SK-N-SH (cell line): ENCODE results near the gene UBE2E3. TPM values are rescaled to one million over a fixed set of nuclear protein-coding genes. Genes with fewer than 3 reads are reported as not detected.

Experiments used
- CTCF ChIA-PET: fragments of 300-600, 350-600 bp; formaldehyde crosslinking; extraction: SDS; loops from one replicate; lab custom pipeline; 2021; lab: Yijun Ruan, JAX
- POLR2A ChIA-PET: fragments of 350-600 bp; sonication (Branson Sonifier 250); formaldehyde crosslinking; extraction: SDS; loops from one replicate; lab custom pipeline; 2020; ENCODE audit warnings: antibody characterized with exemption, inconsistent platforms; lab: Yijun Ruan, JAX
- DNase-seq: peaks from one replicate; pipeline ENCODE4 v3.0.0; 2012
- H2AFZ ChIP-seq: fragments of 200-600 bp; sonication (generic); 2 replicates; pipeline ENCODE4 v1.8.1; 2016; ENCODE audit warnings: antibody characterized with exemption, mild to moderate bottlenecking, low read depth
- H3F3A ChIP-seq: fragments of 200-600 bp; sonication (generic); replicated peaks from 2 replicates; pipeline ENCODE3; 2016; ENCODE audit warnings: antibody characterized with exemption, mild to moderate bottlenecking; ENCODE audit not compliant: insufficient read depth
- H3K27ac ChIP-seq, 2 experiments: fragments of 200-500 bp in 1 of 2; fragments of 200-600 bp in 1 of 2; sonication (Bioruptor generic) in 1 of 2; sonication (generic), shearing (Covaris generic) in 1 of 2; 2 replicates each; pipeline versions ENCODE4 v1.5.1 to v1.6.1; 2014 to 2016; ENCODE audit warnings: low read depth in 2 of 2, inconsistent platforms in 1 of 2, low read length in 1 of 2, mild to moderate bottlenecking in 1 of 2, mixed read lengths in 1 of 2
- H3K27me3 ChIP-seq: fragments of 200-600 bp; sonication (generic), shearing (Covaris generic); 2 replicates; pipeline ENCODE4 v1.6.1; 2016; ENCODE audit warnings: mixed run types; ENCODE audit not compliant: insufficient read depth
- H3K36me3 ChIP-seq, 2 experiments: fragments of 200-500 bp in 1 of 2; fragments of 200-600 bp in 1 of 2; sonication (Bioruptor generic) in 1 of 2; sonication (generic) in 1 of 2; replicated peaks in 1 of 2; 2 replicates each; pipeline versions ENCODE3 to v1.5.1; 2014 to 2016; ENCODE audit warnings: low read length in 1 of 2, mild to moderate bottlenecking in 1 of 2; ENCODE audit not compliant: insufficient read depth in 2 of 2, control insufficient read depth in 1 of 2
- H3K4me1 ChIP-seq, 2 experiments: fragments of 200-500 bp in 1 of 2; fragments of 200-600 bp in 1 of 2; sonication (Bioruptor generic) in 1 of 2; sonication (generic), shearing (Covaris generic) in 1 of 2; 2 replicates each; pipeline versions ENCODE4 v1.5.1 to v1.6.1; 2014 to 2016; ENCODE audit warnings: low read depth in 1 of 2, low read length in 1 of 2, mixed run types in 1 of 2; ENCODE audit not compliant: insufficient read depth in 2 of 2, control insufficient read depth in 1 of 2
- H3K4me2 ChIP-seq: fragments of 200-600 bp; sonication (generic), shearing (Covaris generic); 2 replicates; pipeline ENCODE4 v1.6.1; 2017; ENCODE audit warnings: mixed run types
- H3K4me3 ChIP-seq, 2 experiments: fragments of 200-500 bp in 1 of 2; fragments of 200-600 bp in 1 of 2; sonication (Bioruptor generic) in 1 of 2; sonication (generic), shearing (Covaris generic) in 1 of 2; 2 replicates each; pipeline versions ENCODE4 v1.5.1 to v1.8.1; 2014 to 2016; ENCODE audit warnings: low read depth in 2 of 2, inconsistent platforms in 1 of 2, low read length in 1 of 2, mild to moderate bottlenecking in 1 of 2, mixed read lengths in 1 of 2, moderate library complexity in 1 of 2
- H3K79me2 ChIP-seq: fragments of 200-600 bp; sonication (generic); 2 replicates; pipeline ENCODE4 v1.8.1; 2017; ENCODE audit warnings: mild to moderate bottlenecking; ENCODE audit not compliant: insufficient read depth
- H3K9ac ChIP-seq: fragments of 200-600 bp; sonication (generic); 2 replicates; pipeline ENCODE4 v1.6.1; 2017; ENCODE audit warnings: mixed run types
- H3K9me2 ChIP-seq: fragments of 200-600 bp; sonication (generic); 2 replicates; pipeline ENCODE4 v1.6.1; 2017; ENCODE audit warnings: mixed run types
- H3K9me3 ChIP-seq: fragments of 200-600 bp; sonication (generic); 2 replicates; pipeline ENCODE4 v1.6.1; 2017; ENCODE audit warnings: mixed run types, mild to moderate bottlenecking, moderate library complexity
- H4K20me1 ChIP-seq: fragments of 200-600 bp; sonication (generic); 2 replicates; pipeline ENCODE4 v1.6.1; 2017; ENCODE audit warnings: mild to moderate bottlenecking, mixed run types; ENCODE audit not compliant: insufficient read depth
- ELF1 ChIP-seq: IDR thresholded peaks from 2 replicates; pipeline ENCODE4 v1.4.0; 2012
- EZH2phosphoT487 ChIP-seq: fragments of 200-600 bp; sonication (generic); IDR thresholded peaks from 2 replicates; pipeline ENCODE4 v1.6.1; 2017; ENCODE audit warnings: low read depth, mixed run types, mild to moderate bottlenecking, antibody characterized with exemption, moderate library complexity, borderline replicate concordance
- FOXM1 ChIP-seq: IDR thresholded peaks from 2 replicates; pipeline ENCODE4 v1.4.0; 2012; ENCODE audit warnings: low read depth, mild to moderate bottlenecking
- GABPA ChIP-seq: IDR thresholded peaks from 2 replicates; pipeline ENCODE4 v1.4.0; 2012; ENCODE audit warnings: low read depth, mild to moderate bottlenecking
- GATA2 ChIP-seq: sonication (generic); formaldehyde crosslinking; IDR thresholded peaks from 2 replicates; pipeline ENCODE4 v1.5.0; 2020; ENCODE audit warnings: mild to moderate bottlenecking, missing genetic modification reagents
- JUND ChIP-seq: IDR thresholded peaks from 2 replicates; pipeline ENCODE4 v1.4.0; 2012
- MXI1 ChIP-seq: IDR thresholded peaks from 2 replicates; pipeline ENCODE4 v1.6.1; 2012; ENCODE audit warnings: mild to moderate bottlenecking, low read depth, low read length, improper control_type of control experiment
- RAD21 ChIP-seq: IDR thresholded peaks from 2 replicates; pipeline ENCODE4 v1.6.1; 2012; ENCODE audit warnings: mild to moderate bottlenecking, low read length
- RCOR1 ChIP-seq: fragments of 150-350 bp; IDR thresholded peaks from 2 replicates; pipeline ENCODE4 v1.6.1; 2017; ENCODE audit warnings: antibody characterized with exemption, low read length
- SMC3 ChIP-seq: IDR thresholded peaks from 2 replicates; pipeline ENCODE4 v1.6.1; 2012; ENCODE audit warnings: low read depth, low read length, improper control_type of control experiment
- TCF12 ChIP-seq: IDR thresholded peaks from 2 replicates; pipeline ENCODE4 v1.4.0; 2012
- YY1 ChIP-seq: IDR thresholded peaks from 2 replicates; pipeline ENCODE4 v1.4.0; 2012; ENCODE audit warnings: low read depth, mild to moderate bottlenecking
- whole genome bisulfite sequencing: methylation state at CpG from one replicate; pipeline ENCODE4 v1.1.6; 2017; ENCODE audit warnings: low lambda C conversion rate; 5-methylcytosine and 5-hydroxymethylcytosine counted together
- polyA plus RNA-seq, 3 experiments: library from polyadenylated mRNA; depleted of rRNA; stranded (reverse); fragments of >200 nt; gene quantifications; 2 replicates each; pipeline ENCODE4 v1.2.3, GENCODE V29; 2012
- TF ChIP-seq, protein P1 (sequence below): IDR thresholded peaks from 2 replicates; pipeline ENCODE4; 2012
- TF ChIP-seq, protein P2 (sequence below): fragments of 200-600 bp; sonication (generic); IDR thresholded peaks from 2 replicates; pipeline ENCODE4 v1.6.1; 2017; ENCODE audit warnings: antibody characterized with exemption, mild to moderate bottlenecking, moderate library complexity
- TF ChIP-seq, protein P3 (sequence below): fragments of 150-350 bp; IDR thresholded peaks from 2 replicates; pipeline ENCODE4 v1.6.1; 2016; ENCODE audit warnings: mild to moderate bottlenecking, low read depth, low read length
- TF ChIP-seq, protein P4 (sequence below): IDR thresholded peaks from 2 replicates; pipeline ENCODE4 v1.4.0; 2012; ENCODE audit warnings: low read depth, borderline replicate concordance

The UBE2E3 gene
- polyA plus RNA-seq, 1 of the 3 experiments (the other 2 are of a cell fraction) = 62.9 TPM

DNA sequence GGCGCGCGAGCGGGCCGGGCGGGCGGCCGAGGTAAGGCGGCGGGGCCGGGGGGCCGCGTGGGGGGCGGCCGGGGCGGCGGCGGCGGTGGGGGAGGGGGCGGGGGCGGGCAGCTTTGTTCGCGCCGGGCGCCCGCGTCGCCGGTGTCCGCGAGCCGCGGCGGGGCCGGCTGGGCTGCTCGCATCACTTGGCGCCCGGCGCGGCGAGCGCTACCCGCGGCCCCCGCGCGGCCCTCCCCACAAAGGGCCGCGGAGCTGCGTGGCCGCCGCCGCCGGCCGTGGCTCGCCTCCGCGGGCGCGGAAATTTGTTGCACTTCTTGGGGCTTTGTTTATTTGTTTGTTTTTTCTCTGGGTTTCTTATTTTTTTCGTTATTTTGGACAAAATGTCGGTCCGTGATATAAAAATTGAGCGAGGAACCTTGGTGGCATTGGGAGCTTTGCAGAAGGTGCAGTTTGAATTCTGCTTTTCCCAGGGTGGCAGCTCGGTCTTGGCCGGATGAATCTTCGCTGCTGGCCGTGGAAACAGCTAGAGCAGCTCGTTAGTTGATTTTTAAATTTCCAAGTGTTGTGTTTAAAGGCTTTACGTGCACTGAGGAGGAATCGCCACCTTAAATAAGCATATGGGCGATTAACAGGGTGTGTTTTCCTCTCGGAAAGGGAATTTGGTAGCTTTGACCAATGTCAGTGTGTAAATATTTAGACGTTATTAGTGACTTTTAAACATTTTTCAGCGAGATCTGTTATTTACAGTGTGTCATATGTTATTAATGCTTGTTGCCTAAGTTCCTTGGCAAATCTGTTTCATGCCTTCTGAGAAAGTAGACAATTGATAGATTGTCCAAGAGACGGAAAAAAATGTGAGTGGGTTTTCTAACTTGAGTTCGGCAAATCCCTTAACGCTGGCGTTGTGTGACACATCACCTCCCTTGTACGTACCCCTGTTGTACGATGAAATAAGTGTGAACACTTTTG is 822 bp downstream of the UBE2E3 start:
- Histone ChIP-seq H3K36me3 (peaks cover 13 to 19% of the 10 kb centered on the region in 2 experiments), H3K79me2 (peaks cover 48% of the 10 kb centered on the region), H3F3A (peaks cover 16% of the 10 kb centered on the region), H3K27ac (peak overlapping the region; percentile 67 to 85), H3K27me3 (no peaks in the 10 kb centered on the region), H3K9me3 (no peaks in the 10 kb centered on the region), H3K4me2 (peak overlapping the region; percentile 82), H4K20me1 (no peaks in the 10 kb centered on the region), H3K9me2 (no peaks in the 10 kb centered on the region), H3K9ac (peak overlapping the region; percentile 87), H2AFZ (peak overlapping the region; percentile 77), H3K4me3 (peak overlapping the region; percentile 84 to 95), H3K4me1 (peaks cover 12 to 22% of the 10 kb centered on the region in 2 experiments; a peak in 3 of 4 replicates)
- under 1% methylated on average over 42 of the region's 81 CpGs for WGBS
- ChIA-PET CTCF (interaction anchor here (0.5 to 3.7 kb wide), 21 partner anchors 8 to 1643 kb away, joined by 3 to 50 read pairs (median 4); no protein-coding TSS in a partner anchor), POLR2A (interaction anchor here (0.6 to 1.6 kb wide), 4 partner anchors 12 to 856 kb away, joined by 3 to 7 read pairs (median 5); no protein-coding TSS in a partner anchor)
- TF ChIP-seq GABPA (no peak), MXI1 (peak; percentile 19; the same call in 1 of the 2 replicates)
- DNase-seq = no peak

DNA sequence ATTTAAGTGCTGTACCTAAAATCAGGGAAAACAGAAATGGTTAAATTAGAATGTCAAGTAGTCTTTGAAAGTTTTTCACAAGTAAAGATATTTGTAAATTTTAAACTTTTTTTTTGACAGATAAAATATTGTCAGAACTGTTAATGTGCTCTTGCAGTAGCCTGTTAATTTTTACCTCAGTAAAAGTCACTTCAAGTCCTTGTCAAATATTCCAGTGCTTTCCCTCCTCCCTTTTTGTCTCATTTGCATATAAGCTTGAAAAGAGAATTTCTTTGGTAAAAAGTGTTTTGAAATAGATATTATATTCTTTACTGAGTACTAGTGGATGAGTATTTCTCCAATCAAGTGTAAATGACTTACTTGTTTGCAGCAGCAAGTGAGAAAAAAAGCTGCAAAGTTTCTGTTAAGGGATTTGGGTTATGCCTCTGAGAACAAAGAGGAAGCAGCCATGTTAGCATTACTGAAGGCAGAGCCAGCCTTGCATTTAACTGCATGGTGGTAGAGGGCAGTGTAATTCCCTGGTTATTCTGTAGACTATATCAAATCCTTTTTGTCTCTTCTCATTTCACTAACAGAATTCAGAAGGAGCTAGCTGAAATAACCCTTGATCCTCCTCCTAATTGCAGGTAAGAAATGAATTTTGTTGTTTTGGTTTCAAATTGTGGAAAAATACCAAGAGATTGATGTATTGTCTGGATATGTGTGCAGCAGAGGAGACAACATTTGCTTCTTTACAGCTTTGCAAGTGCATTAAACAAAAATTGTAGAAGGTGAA is 3.2 kb downstream of the UBE2E3 start:
- no peaks in the 10 kb centered on the region for H3K9me2 ChIP-seq
- H3K9me3 ChIP-seq = no peaks in the 10 kb centered on the region
- peak overlapping the region; percentile 47 to 81 for H3K27ac ChIP-seq
- H3K27me3 ChIP-seq = no peaks in the 10 kb centered on the region
- peaks cover 12% of the 10 kb centered on the region for H3F3A ChIP-seq
- ChIA-PET CTCF (interaction anchor here (0.7 to 2.0 kb wide), 13 partner anchors 9 to 860 kb away, joined by 3 to 15 read pairs (median 3); no protein-coding TSS in a partner anchor), POLR2A (no interaction called here)
- H2AFZ ChIP-seq = peak overlapping the region; percentile 95; the same call in 1 of the 2 replicates
- H3K36me3 ChIP-seq = peaks cover 13 to 19% of the 10 kb centered on the region in 2 experiments
- H3K4me2 ChIP-seq = peak overlapping the region; percentile 82
- H3K4me3 ChIP-seq = peak overlapping the region; percentile 9 to 52; a peak in 2 of 4 replicates
- H3K9ac ChIP-seq = peak overlapping the region; percentile 66; the same call in 1 of the 2 replicates
- peak; percentile 50 for DNase-seq
- H4K20me1 ChIP-seq = no peaks in the 10 kb centered on the region
- H3K79me2 ChIP-seq = peaks cover 71% of the 10 kb centered on the region
- H3K4me1 ChIP-seq = peaks cover 12 to 22% of the 10 kb centered on the region in 2 experiments; a peak in 3 of 4 replicates
- TF ChIP-seq, protein P1, sequence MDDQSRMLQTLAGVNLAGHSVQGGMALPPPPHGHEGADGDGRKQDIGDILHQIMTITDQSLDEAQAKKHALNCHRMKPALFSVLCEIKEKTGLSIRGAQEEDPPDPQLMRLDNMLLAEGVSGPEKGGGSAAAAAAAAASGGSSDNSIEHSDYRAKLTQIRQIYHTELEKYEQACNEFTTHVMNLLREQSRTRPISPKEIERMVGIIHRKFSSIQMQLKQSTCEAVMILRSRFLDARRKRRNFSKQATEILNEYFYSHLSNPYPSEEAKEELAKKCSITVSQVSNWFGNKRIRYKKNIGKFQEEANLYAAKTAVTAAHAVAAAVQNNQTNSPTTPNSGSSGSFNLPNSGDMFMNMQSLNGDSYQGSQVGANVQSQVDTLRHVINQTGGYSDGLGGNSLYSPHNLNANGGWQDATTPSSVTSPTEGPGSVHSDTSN = no peak
- TF ChIP-seq GABPA (no peak), SMC3 (peak; percentile 27; the same call in 1 of the 2 replicates), JUND (no peak), MXI1 (no peak; the same call in 1 of the 2 replicates), RAD21 (peak; percentile 59), RCOR1 (no peak), EZH2phosphoT487 (no peak), FOXM1 (no peak), ELF1 (no peak), GATA2 (CRISPR knock-in tag) (no peak), TCF12 (no peak), YY1 (peak; percentile 78; the same call in 1 of the 2 replicates)
- TF ChIP-seq, protein P2, sequence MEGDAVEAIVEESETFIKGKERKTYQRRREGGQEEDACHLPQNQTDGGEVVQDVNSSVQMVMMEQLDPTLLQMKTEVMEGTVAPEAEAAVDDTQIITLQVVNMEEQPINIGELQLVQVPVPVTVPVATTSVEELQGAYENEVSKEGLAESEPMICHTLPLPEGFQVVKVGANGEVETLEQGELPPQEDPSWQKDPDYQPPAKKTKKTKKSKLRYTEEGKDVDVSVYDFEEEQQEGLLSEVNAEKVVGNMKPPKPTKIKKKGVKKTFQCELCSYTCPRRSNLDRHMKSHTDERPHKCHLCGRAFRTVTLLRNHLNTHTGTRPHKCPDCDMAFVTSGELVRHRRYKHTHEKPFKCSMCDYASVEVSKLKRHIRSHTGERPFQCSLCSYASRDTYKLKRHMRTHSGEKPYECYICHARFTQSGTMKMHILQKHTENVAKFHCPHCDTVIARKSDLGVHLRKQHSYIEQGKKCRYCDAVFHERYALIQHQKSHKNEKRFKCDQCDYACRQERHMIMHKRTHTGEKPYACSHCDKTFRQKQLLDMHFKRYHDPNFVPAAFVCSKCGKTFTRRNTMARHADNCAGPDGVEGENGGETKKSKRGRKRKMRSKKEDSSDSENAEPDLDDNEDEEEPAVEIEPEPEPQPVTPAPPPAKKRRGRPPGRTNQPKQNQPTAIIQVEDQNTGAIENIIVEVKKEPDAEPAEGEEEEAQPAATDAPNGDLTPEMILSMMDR = peak; percentile 55
- TF ChIP-seq, protein P3, sequence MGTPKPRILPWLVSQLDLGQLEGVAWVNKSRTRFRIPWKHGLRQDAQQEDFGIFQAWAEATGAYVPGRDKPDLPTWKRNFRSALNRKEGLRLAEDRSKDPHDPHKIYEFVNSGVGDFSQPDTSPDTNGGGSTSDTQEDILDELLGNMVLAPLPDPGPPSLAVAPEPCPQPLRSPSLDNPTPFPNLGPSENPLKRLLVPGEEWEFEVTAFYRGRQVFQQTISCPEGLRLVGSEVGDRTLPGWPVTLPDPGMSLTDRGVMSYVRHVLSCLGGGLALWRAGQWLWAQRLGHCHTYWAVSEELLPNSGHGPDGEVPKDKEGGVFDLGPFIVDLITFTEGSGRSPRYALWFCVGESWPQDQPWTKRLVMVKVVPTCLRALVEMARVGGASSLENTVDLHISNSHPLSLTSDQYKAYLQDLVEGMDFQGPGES = no peak
- TF ChIP-seq, protein P4, sequence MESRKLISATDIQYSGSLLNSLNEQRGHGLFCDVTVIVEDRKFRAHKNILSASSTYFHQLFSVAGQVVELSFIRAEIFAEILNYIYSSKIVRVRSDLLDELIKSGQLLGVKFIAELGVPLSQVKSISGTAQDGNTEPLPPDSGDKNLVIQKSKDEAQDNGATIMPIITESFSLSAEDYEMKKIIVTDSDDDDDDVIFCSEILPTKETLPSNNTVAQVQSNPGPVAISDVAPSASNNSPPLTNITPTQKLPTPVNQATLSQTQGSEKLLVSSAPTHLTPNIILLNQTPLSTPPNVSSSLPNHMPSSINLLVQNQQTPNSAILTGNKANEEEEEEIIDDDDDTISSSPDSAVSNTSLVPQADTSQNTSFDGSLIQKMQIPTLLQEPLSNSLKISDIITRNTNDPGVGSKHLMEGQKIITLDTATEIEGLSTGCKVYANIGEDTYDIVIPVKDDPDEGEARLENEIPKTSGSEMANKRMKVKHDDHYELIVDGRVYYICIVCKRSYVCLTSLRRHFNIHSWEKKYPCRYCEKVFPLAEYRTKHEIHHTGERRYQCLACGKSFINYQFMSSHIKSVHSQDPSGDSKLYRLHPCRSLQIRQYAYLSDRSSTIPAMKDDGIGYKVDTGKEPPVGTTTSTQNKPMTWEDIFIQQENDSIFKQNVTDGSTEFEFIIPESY = no peak
